ENCODE data around the gene FAM180B.
"Not testable (repeated sequence)": the region's sequence is repeated elsewhere in the genome, so short reads cannot be mapped to it uniquely, and the experiment has no call there.

FAM180B gene

GRCh38 chr11:47620836-47621378 lies 34.4 kb downstream of the FAM180B start:
- Histone ChIP-seq H3K9ac (ENCODE audit: low read length in 2 of 2) (no peak overlapping the region), H3K4me3 (ENCODE audit: low read length in 2 of 2) (no peak overlapping the region), H3K4me1 (ENCODE audit: control insufficient read depth, insufficient read depth, low read length) (no peaks in the 10 kb centered on the region), H3K36me3 (ENCODE audit: control insufficient read depth in 2 of 2, insufficient read depth in 2 of 2, low read length in 2 of 2) (peaks cover 29 to 42% of the 10 kb centered on the region in 2 donors), H3K27ac (ENCODE audit: low read length) (no peak overlapping the region), H3K27me3 (ENCODE audit: control insufficient read depth in 1 of 2, insufficient read depth in 2 of 2, low read length in 2 of 2) (no peaks in the 10 kb centered on the region), H3K9me3 (ENCODE audit: control insufficient read depth in 2 of 2, low read length in 2 of 2) (no peaks in the 10 kb centered on the region)

- H3K9ac ChIP-seq (ENCODE audit: low read length in 2 of 2) = no peak overlapping the region
- no peaks in the 10 kb centered on the region for H3K4me1 ChIP-seq (ENCODE audit: control insufficient read depth, insufficient read depth, low read length)
- H3K9me3 ChIP-seq (ENCODE audit: control insufficient read depth in 2 of 2, low read length in 2 of 2) = no peaks in the 10 kb centered on the region
- no peak overlapping the region for H3K4me3 ChIP-seq (ENCODE audit: low read length in 2 of 2)
- no peaks in the 10 kb centered on the region for H3K27me3 ChIP-seq (ENCODE audit: control insufficient read depth in 1 of 2, insufficient read depth in 2 of 2, low read length in 2 of 2)
- H3K27ac ChIP-seq (ENCODE audit: low read length) = no peak overlapping the region
- H3K36me3 ChIP-seq (ENCODE audit: control insufficient read depth in 2 of 2, insufficient read depth in 2 of 2, low read length in 2 of 2) = peaks cover 40 to 49% of the 10 kb centered on the region in 2 donors
Measured at GRCh38 chr11:47626234-47626633, 39.8 kb downstream of the FAM180B start.

- Histone ChIP-seq H3K4me3 (ENCODE audit: low read length in 2 of 2) (no peak overlapping the region), H3K9ac (ENCODE audit: low read length in 2 of 2) (no peak overlapping the region), H3K4me1 (ENCODE audit: control insufficient read depth, insufficient read depth, low read length) (no peaks in the 10 kb centered on the region), H3K27ac (ENCODE audit: low read length) (no peak overlapping the region), H3K36me3 (ENCODE audit: control insufficient read depth in 2 of 2, insufficient read depth in 2 of 2, low read length in 2 of 2) (peaks cover 28 to 42% of the 10 kb centered on the region in 2 donors), H3K27me3 (ENCODE audit: control insufficient read depth in 1 of 2, insufficient read depth in 2 of 2, low read length in 2 of 2) (no peaks in the 10 kb centered on the region), H3K9me3 (ENCODE audit: control insufficient read depth in 2 of 2, low read length in 2 of 2) (no peaks in the 10 kb centered on the region)
Measured at GRCh38 chr11:47628026-47628425, 41.5 kb downstream of the FAM180B start.

GRCh38 chr11:47631473-47631872 lies 45.0 kb downstream of the FAM180B start:
- H3K27me3 ChIP-seq (ENCODE audit: control insufficient read depth in 1 of 2, insufficient read depth in 2 of 2, low read length in 2 of 2) = no peaks in the 10 kb centered on the region
- peaks cover 35 to 40% of the 10 kb centered on the region in 2 donors for H3K36me3 ChIP-seq (ENCODE audit: control insufficient read depth in 2 of 2, insufficient read depth in 2 of 2, low read length in 2 of 2)
- no peaks in the 10 kb centered on the region for H3K4me1 ChIP-seq (ENCODE audit: control insufficient read depth, insufficient read depth, low read length)
- no peaks in the 10 kb centered on the region for H3K9me3 ChIP-seq (ENCODE audit: control insufficient read depth in 2 of 2, low read length in 2 of 2)
- H3K27ac ChIP-seq (ENCODE audit: low read length) = no peak overlapping the region
- H3K4me3 ChIP-seq (ENCODE audit: low read length in 2 of 2) = no peak overlapping the region
- no peak overlapping the region for H3K9ac ChIP-seq (ENCODE audit: low read length in 2 of 2)

- H3K9me3 ChIP-seq (ENCODE audit: control insufficient read depth in 2 of 2, low read length in 2 of 2); H3K4me1 ChIP-seq (ENCODE audit: control insufficient read depth, insufficient read depth, low read length); H3K27me3 ChIP-seq (ENCODE audit: control insufficient read depth in 1 of 2, insufficient read depth in 2 of 2, low read length in 2 of 2); H3K9ac ChIP-seq (ENCODE audit: low read length in 2 of 2); H3K27ac ChIP-seq (ENCODE audit: low read length); H3K4me3 ChIP-seq (ENCODE audit: low read length in 2 of 2): not testable (repeated sequence)
- H3K36me3 ChIP-seq (ENCODE audit: control insufficient read depth in 2 of 2, insufficient read depth in 2 of 2, low read length in 2 of 2) = peaks cover 23 to 24% of the 10 kb centered on the region in 2 donors
Measured at GRCh38 chr11:47636331-47636730, 49.9 kb downstream of the FAM180B start.
